Measurements from ENCODE around the gene BAIAP3. TPM values are rescaled to one million over a fixed set of nuclear protein-coding genes. Genes with fewer than 3 reads are reported as not detected.

The BAIAP3 gene
- total RNA-seq, 4 donors from 2014 or later, result 0.05 to 4.4 (median 2.5) TPM

GRCh38 chr16:1351582-1352362, 18.3 kb downstream of the BAIAP3 start, which contains the start of the genes GNPTG and TSR3:
Gene GNPTG, plus strand, starts transcription at chr16:1351931. Its CDS starts 35 bp downstream, at chr16:1351966.
Gene TSR3, minus strand, starts transcription at chr16:1351878. Its CDS starts 74 bp downstream, at chr16:1351804.
- intact Hi-C loops (cut with DNase I; ENCODE audit: low total_unique reads), result loop anchor here (2.0 kb wide), 1 partner anchor 43 kb away; the partner anchor contains the start of gene UBE2I
- in situ Hi-C loops (cut with MboI; ENCODE audit: low sequenced_read_pairs in 4 of 4), result no loop called here
- Histone ChIP-seq H3K27me3 (no peaks in the 10 kb centered on the region), H3K9me3 (no peaks in the 10 kb centered on the region), H3K27ac (peak within 1 kb of the TSS; percentile 44 to 84 (median 60)), H3K4me1 (peaks cover 21 to 45% of the 10 kb centered on the region in 2 donors), H3K4me3 (peak within 1 kb of the TSS; percentile 76 to 98 (median 86)), H3K36me3 (peaks cover 0 to 19% of the 10 kb centered on the region in 2 donors)
- TF ChIP-seq POLR2A (IDR thresholded peaks at IDR 0.05) (peak; percentile 54 to 58), CTCF (IDR thresholded peaks at IDR 0.05 in 4 of 5, conservative IDR thresholded peaks at IDR 0.05 in 1 of 5) (peak in 3 of 5 experiments; percentile 6 to 62 (median 53))
- DNase-seq (peak; percentile 55 to 78), ATAC-seq (peak; percentile 72 to 85)

DNA sequence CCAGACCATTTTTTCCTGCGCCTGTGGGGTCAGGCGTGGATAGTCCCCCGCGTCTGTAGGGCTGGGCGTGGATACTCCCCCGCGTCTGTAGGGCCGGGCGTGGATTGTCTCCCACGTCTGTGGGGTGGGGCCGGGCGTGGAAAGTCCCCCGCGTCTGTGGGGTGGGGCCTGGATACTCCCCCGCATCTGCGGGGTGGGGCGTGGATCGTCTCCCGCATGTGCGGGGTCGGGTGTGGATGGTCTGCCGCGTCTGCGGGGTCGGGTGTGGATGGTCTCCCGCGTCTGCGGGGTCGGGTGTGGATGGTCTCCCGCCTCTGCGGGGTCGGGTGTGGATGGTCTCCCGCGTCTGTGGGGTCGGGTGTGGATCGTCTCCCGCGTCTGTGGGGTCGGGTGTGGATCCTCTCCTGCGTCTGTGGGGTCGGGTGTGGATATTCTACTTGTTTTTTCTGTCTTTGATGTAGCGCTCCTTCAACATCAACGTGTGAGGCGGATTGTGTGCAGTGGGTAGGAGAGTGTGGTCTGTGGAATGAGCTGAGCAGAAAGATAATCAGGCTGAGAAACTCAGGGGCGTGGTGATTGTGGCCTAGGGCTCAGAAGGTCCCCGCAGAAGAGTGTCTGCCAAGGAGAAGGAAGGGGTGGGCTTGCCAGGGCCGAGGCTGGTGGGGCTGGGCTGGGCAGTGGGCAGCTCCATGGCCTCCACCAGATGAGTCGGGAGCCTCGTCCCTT, 21.5 kb downstream of the BAIAP3 start:
- Histone ChIP-seq H3K27ac (no peak overlapping the region), H3K36me3 (peaks cover 0 to 7% of the 10 kb centered on the region in 2 donors), H3K4me3 (no peak overlapping the region), H3K4me1 (peaks cover 21 to 45% of the 10 kb centered on the region in 2 donors), H3K9me3 (no peaks in the 10 kb centered on the region), H3K27me3 (no peaks in the 10 kb centered on the region)
- intact Hi-C loops (cut with DNase I; ENCODE audit: low total_unique reads), result no loop called here
- TF ChIP-seq CTCF (IDR thresholded peaks at IDR 0.05 in 4 of 5, conservative IDR thresholded peaks at IDR 0.05 in 1 of 5), result no peak
- no peak for TF ChIP-seq POLR2A (IDR thresholded peaks at IDR 0.05)
- in situ Hi-C loops (cut with MboI; ENCODE audit: low sequenced_read_pairs in 4 of 4), result no loop called here
- ATAC-seq (no peak), DNase-seq (no peak)

- Histone ChIP-seq H3K9me3 (no peaks in the 10 kb centered on the region), H3K4me3 (no peak overlapping the region), H3K36me3 (peaks cover 0 to 1% of the 10 kb centered on the region in 2 donors), H3K27ac (no peak overlapping the region), H3K4me1 (peaks cover 15 to 41% of the 10 kb centered on the region in 2 donors), H3K27me3 (no peaks in the 10 kb centered on the region)
- TF ChIP-seq CTCF (IDR thresholded peaks at IDR 0.05 in 4 of 5, conservative IDR thresholded peaks at IDR 0.05 in 1 of 5) (no peak), POLR2A (IDR thresholded peaks at IDR 0.05) (no peak)
- DNase-seq (no peak), ATAC-seq (no peak)
- in situ Hi-C loops (cut with MboI; ENCODE audit: low sequenced_read_pairs in 4 of 4), result no loop called here
- intact Hi-C loops (cut with DNase I; ENCODE audit: low total_unique reads), result no loop called here
Observed at GRCh38 chr16:1355591-1355990, 22.1 kb downstream of the BAIAP3 start.

GRCh38 chr16:1356061-1356900, 22.8 kb downstream of the BAIAP3 start:
- intact Hi-C loops (cut with DNase I; ENCODE audit: low total_unique reads), result no loop called here
- no peak for DNase-seq
- Histone ChIP-seq H3K27ac (no peak overlapping the region), H3K4me3 (no peak overlapping the region), H3K27me3 (no peaks in the 10 kb centered on the region), H3K4me1 (peaks cover 9 to 35% of the 10 kb centered on the region in 2 donors), H3K36me3 (no peaks in the 10 kb centered on the region), H3K9me3 (no peaks in the 10 kb centered on the region)
- in situ Hi-C loops (cut with MboI; ENCODE audit: low sequenced_read_pairs in 4 of 4), result no loop called here
- ATAC-seq, result no peak
- TF ChIP-seq POLR2A (IDR thresholded peaks at IDR 0.05), result no peak
- TF ChIP-seq CTCF (IDR thresholded peaks at IDR 0.05 in 4 of 5, conservative IDR thresholded peaks at IDR 0.05 in 1 of 5), result no peak
